Endodermal cell (in vitro differentiated cells): ENCODE measurements around the gene JADE1. TPM values are rescaled to one million over a fixed set of nuclear protein-coding genes. Genes with fewer than 3 reads are reported as not detected.

Source experiments
- DNase-seq: peaks from one replicate; pipeline ENCODE4 v3.0.0-alpha.2; 2017
- H3K27ac ChIP-seq: 2 replicates; pipeline ENCODE4 v1.5.1; 2013; ENCODE audit warnings: mild to moderate bottlenecking, low read depth, low read length, moderate library complexity
- H3K27me3 ChIP-seq: 2 replicates; pipeline ENCODE4 v1.6.1; 2013; ENCODE audit warnings: mild to moderate bottlenecking, low read length, moderate library complexity; ENCODE audit not compliant: insufficient read depth, control insufficient read depth, poor library complexity, severe bottlenecking
- H3K36me3 ChIP-seq: 2 replicates; pipeline ENCODE4 v1.7.0; 2013; ENCODE audit warnings: mild to moderate bottlenecking, low read length, moderate library complexity; ENCODE audit not compliant: control insufficient read depth, insufficient read depth
- H3K4me1 ChIP-seq: one replicate; pipeline ENCODE4 v1.7.0; 2013; ENCODE audit warnings: low read length; ENCODE audit not compliant: control insufficient read depth, insufficient read depth
- H3K4me3 ChIP-seq: 2 replicates; pipeline ENCODE4 v1.5.1; 2013; ENCODE audit warnings: mild to moderate bottlenecking, low read length, moderate library complexity
- H3K9ac ChIP-seq: 2 replicates; pipeline ENCODE4 v1.6.1; 2013; ENCODE audit warnings: mild to moderate bottlenecking, low read length, moderate library complexity; ENCODE audit not compliant: poor library complexity, severe bottlenecking; ENCODE audit errors: extremely low read depth
- H3K9me3 ChIP-seq: 2 replicates; pipeline ENCODE4 v1.6.1; 2013; ENCODE audit warnings: mild to moderate bottlenecking, low read length, moderate library complexity; ENCODE audit not compliant: control insufficient read depth
- H3K27ac Mint-ChIP-seq: 2 replicates; pipeline ENCODE4 v1.8.0; 2020; ENCODE audit warnings: mixed read lengths
- H3K27me3 Mint-ChIP-seq: 2 replicates; pipeline ENCODE4 v1.8.0; 2021; ENCODE audit warnings: mild to moderate bottlenecking, mixed read lengths; ENCODE audit not compliant: insufficient read depth
- H3K36me3 Mint-ChIP-seq: 2 replicates; pipeline ENCODE4 v1.8.0; 2020; ENCODE audit warnings: low read depth, mixed read lengths
- H3K4me1 Mint-ChIP-seq: 2 replicates; pipeline ENCODE4 v1.8.0; 2020; ENCODE audit warnings: mixed read lengths
- H3K4me3 Mint-ChIP-seq: 2 replicates; pipeline ENCODE4 v1.8.0; 2020; ENCODE audit warnings: mild to moderate bottlenecking, moderate library complexity, mixed read lengths
- H3K9me3 Mint-ChIP-seq: 2 replicates; pipeline ENCODE4 v1.8.0; 2020; ENCODE audit warnings: mild to moderate bottlenecking, mixed read lengths
- CTCF ChIP-seq: fragments of 200-600 bp; sonication (generic); conservative IDR thresholded peaks from 2 replicates; pipeline ENCODE4 v1.5.0; 2021; ENCODE audit warnings: antibody characterized with exemption, mild to moderate bottlenecking
- WGBS, 2 experiments: methylation state at CpG; one replicate each; pipeline versions ENCODE4 v1.1.5 to v1.1.7; 2013; ENCODE audit warnings: missing lambda C conversion rate in 2 of 2, mixed read lengths in 1 of 2; ENCODE audit not compliant: insufficient coverage in 1 of 2, insufficient read length in 1 of 2; 5-methylcytosine and 5-hydroxymethylcytosine counted together
- total RNA-seq, 2 donors: library from RNA; stranded (reverse); fragmentation: NEBNext Ultra II Directional in 1 of 2; extraction: Animal tissue kit (Norgen Biotek cat#: 25700) in 1 of 2; gene quantifications; 2 replicates in 1 of 2; 3 replicates in 1 of 2; pipeline ENCODE4 v1.2.1, GENCODE V29; 2021

Gene JADE1
- total RNA-seq, 2 donors from 2014 or later, result 48.5 to 50.8 TPM

DNA sequence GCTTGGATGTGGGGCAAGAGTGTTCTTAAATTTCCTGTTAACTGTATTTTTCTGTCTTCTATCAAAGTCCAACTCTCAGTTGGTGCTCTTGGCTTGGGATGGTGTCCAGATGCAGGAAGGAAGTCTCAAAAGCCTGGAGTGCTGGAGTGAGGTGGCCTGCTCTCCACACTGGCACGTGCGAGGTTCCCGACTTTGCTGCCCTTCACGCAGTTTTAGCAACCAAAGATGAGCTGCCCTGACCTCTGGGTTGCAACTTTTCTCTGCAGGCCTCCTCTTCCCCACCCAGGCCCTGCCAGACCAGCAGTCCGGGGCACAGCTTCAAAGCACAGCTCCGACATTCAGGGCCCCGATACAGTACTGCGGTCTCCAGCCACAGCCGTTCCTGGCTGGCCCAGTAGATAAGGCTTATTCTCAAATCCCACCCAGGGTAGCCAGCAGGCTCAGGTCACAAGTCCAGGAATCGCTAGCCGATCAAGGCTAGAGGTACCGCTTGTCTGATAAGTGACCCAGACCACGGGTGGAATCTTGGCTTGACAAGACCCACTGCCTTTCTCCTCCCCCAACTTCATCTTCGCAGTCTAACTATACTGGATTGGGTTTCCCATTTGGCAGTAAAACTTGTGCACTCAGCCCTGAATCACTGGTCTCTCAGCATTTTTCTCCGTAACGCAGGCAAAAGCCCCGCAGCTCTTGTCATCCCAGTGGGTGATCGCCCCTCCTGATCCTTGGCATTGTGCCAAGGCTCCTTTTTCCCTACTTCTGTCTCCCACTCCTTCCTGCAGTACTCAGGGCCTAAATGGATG, 21.8 kb upstream of the JADE1 start:
- H3K27ac Mint-ChIP-seq, result no peak overlapping the region

DNA sequence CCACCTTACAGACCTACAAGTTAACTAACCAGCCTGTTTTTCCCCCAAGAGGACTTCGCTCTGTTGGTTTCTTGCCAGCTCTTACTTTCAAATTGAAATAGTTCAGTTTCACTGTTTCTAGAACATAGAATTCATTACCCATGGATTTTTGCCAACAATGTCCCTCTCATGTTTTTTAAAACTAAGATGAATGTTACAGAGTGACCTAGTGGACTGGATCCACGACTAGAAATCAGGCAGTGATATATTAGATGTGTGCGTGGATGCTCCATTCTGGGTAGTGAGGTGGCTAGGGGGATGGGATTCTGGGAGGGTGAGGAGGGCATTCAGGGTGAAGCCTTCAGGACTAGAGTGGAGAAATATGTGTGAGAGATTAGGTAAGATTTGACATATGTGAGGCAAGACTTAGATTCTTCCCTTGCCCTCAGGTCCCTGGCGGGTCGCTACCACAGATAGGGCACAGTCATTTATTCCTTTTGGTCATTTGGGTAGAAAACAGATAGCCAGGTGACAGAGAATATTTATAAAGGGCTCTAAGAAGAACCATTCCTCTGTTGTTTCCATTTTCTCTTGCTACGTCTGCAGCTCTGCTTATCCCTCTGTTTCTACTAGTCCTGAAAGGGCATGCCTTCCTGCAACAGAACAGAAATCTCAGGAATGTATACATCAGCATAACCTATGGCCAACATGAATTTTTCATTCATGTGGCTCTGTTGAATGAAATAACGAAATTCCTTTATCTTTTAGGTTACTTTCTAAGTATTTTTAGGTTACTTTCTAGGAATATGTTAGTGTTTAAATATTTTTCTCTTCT, 15.4 kb upstream of the JADE1 start:
- TF ChIP-seq CTCF, result no peak
- Histone ChIP-seq H3K4me1 (no peaks in the 10 kb centered on the region), H3K9me3 (no peaks in the 10 kb centered on the region), H3K27ac (no peak overlapping the region), H3K4me3 (no peak overlapping the region), H3K36me3 (no peaks in the 10 kb centered on the region), H3K27me3 (no peaks in the 10 kb centered on the region), H3K9ac (no peak overlapping the region)
- H3K36me3 Mint-ChIP-seq, result no peaks in the 10 kb centered on the region
- peaks cover 12% of the 10 kb centered on the region for H3K27me3 Mint-ChIP-seq
- no peak overlapping the region for H3K27ac Mint-ChIP-seq
- H3K4me3 Mint-ChIP-seq, result no peak overlapping the region
- no peaks in the 10 kb centered on the region for H3K4me1 Mint-ChIP-seq
- 86 to 100% methylated on average over 2 to 7 of the region's 7 CpGs for WGBS, 2 experiments
- H3K9me3 Mint-ChIP-seq, result no peaks in the 10 kb centered on the region
- DNase-seq, result no peak

More for the DNA sequence above, 21.8 kb upstream of the JADE1 start:
- Histone ChIP-seq H3K9me3 (no peaks in the 10 kb centered on the region), H3K4me1 (no peaks in the 10 kb centered on the region), H3K4me3 (no peak overlapping the region), H3K27me3 (no peaks in the 10 kb centered on the region), H3K36me3 (no peaks in the 10 kb centered on the region), H3K9ac (no peak overlapping the region), H3K27ac (no peak overlapping the region)
- peaks cover 7% of the 10 kb centered on the region for H3K4me1 Mint-ChIP-seq
- no peak for DNase-seq
- no peak overlapping the region for H3K4me3 Mint-ChIP-seq
- peaks cover 30% of the 10 kb centered on the region for H3K27me3 Mint-ChIP-seq
- no peaks in the 10 kb centered on the region for H3K36me3 Mint-ChIP-seq
- 92 to 96% methylated on average over 16 to 18 of the region's 18 CpGs for WGBS, 2 experiments
- H3K9me3 Mint-ChIP-seq, result no peaks in the 10 kb centered on the region
- no peak for TF ChIP-seq CTCF

- no peaks in the 10 kb centered on the region for H3K9me3 Mint-ChIP-seq
- H3K36me3 Mint-ChIP-seq, result no peaks in the 10 kb centered on the region
- WGBS, 2 experiments, result 92 to 100% methylated on average over 2 to 3 of the region's 3 CpGs
- no peaks in the 10 kb centered on the region for H3K4me1 ChIP-seq
- no peaks in the 10 kb centered on the region for H3K9me3 ChIP-seq
- no peak for TF ChIP-seq CTCF
- H3K27me3 Mint-ChIP-seq, result no peaks in the 10 kb centered on the region
- H3K4me3 Mint-ChIP-seq, result no peak overlapping the region
- H3K27ac ChIP-seq, result no peak overlapping the region
- H3K9ac ChIP-seq, result no peak overlapping the region
- no peaks in the 10 kb centered on the region for H3K27me3 ChIP-seq
- no peaks in the 10 kb centered on the region for H3K36me3 ChIP-seq
- no peaks in the 10 kb centered on the region for H3K4me1 Mint-ChIP-seq
- no peak overlapping the region for H3K4me3 ChIP-seq
- DNase-seq, result no peak
- no peak overlapping the region for H3K27ac Mint-ChIP-seq
Observed at GRCh38 chr4:128796934-128797333, 12.6 kb upstream of the JADE1 start.
